ENCODE data around the gene KLHL20.

DNA sequence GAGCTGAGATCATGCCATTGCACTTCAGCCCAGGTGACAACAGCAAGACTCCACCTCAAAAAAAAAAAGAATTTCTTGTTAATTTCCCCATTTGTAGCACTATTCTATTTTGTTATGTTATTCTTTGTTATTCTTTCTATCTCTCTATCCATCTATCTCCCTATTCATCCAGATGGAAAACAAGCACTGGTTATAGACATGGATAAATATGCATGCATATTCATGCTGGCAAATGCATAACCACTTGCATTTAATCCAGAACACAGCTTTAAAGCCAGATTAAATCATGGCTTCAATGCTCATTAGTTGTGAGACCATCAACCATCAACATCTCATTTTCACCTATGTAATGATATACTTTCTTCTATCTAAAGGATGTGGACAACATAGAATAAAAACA, 21.5 kb upstream of the KLHL20 start:
- TF ChIP-seq, protein P1, sequence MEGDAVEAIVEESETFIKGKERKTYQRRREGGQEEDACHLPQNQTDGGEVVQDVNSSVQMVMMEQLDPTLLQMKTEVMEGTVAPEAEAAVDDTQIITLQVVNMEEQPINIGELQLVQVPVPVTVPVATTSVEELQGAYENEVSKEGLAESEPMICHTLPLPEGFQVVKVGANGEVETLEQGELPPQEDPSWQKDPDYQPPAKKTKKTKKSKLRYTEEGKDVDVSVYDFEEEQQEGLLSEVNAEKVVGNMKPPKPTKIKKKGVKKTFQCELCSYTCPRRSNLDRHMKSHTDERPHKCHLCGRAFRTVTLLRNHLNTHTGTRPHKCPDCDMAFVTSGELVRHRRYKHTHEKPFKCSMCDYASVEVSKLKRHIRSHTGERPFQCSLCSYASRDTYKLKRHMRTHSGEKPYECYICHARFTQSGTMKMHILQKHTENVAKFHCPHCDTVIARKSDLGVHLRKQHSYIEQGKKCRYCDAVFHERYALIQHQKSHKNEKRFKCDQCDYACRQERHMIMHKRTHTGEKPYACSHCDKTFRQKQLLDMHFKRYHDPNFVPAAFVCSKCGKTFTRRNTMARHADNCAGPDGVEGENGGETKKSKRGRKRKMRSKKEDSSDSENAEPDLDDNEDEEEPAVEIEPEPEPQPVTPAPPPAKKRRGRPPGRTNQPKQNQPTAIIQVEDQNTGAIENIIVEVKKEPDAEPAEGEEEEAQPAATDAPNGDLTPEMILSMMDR (conservative IDR thresholded peaks at IDR 0.05) = no peak
- TF ChIP-seq EZH2 (IDR thresholded peaks at IDR 0.05; ENCODE audit: low read depth) = no peak

All from PC-9 (cell line).